PC-3 (cell line): ENCODE data around the gene DNAH2. TPM values are rescaled to one million over a fixed set of nuclear protein-coding genes. Genes with fewer than 3 reads are reported as not detected.
A peak's percentile ranks its signal among the peaks of the same experiment; 100 is the strongest.
"Not testable (repeated sequence)": the region's sequence is repeated elsewhere in the genome, so short reads cannot be mapped to it uniquely, and the experiment has no call there.

Experiments
- ATAC-seq: fragments of 200-7000 bp; cut with Tn5 transposase; 2 replicates; pipeline ENCODE4 v1.9.1; 2020; ENCODE audit warnings: mild to moderate bottlenecking, moderate library complexity
- BruUV-seq: library from RNA; stranded (reverse); fragments of 400-500 nt; replicated peaks from 2 replicates; lab custom pipeline; 2021; lab: Mats Ljungman, UMichigan
- CTCF ChIA-PET: fragments of 300-600 bp; sonication (Branson Sonifier 250); formaldehyde crosslinking; loops from one replicate; lab custom pipeline; 2022; ENCODE audit warnings: antibody characterized with exemption; lab: Charles Lee
- POLR2A ChIA-PET: fragments of 300-600 bp; sonication (Branson Sonifier 250); formaldehyde crosslinking; loops from one replicate; lab custom pipeline; 2022; ENCODE audit warnings: antibody characterized with exemption; ENCODE audit not compliant: unreplicated experiment; lab: Charles Lee
- DNase-seq: peaks from one replicate; pipeline ENCODE4 v3.0.0-alpha.2; 2015
- H2AFZ ChIP-seq: fragments of 300-600 bp; sonication (generic); 2 replicates; pipeline ENCODE4 v1.6.0; 2016; ENCODE audit warnings: antibody characterized with exemption, low read length
- H3F3A ChIP-seq: fragments of 300-600 bp; sonication (generic); one replicate; pipeline ENCODE4 v1.6.0; 2017; ENCODE audit warnings: antibody characterized with exemption, low read length, control low read depth, mild to moderate bottlenecking; ENCODE audit not compliant: unreplicated experiment
- H3K27ac ChIP-seq: fragments of 300-600 bp; sonication (generic); 2 replicates; pipeline ENCODE4 v1.5.1; 2016; ENCODE audit warnings: mild to moderate bottlenecking, low read length
- H3K27me3 ChIP-seq: fragments of 300-600 bp; sonication (generic); 2 replicates; pipeline ENCODE4 v1.6.1; 2016; ENCODE audit warnings: low read length, mixed read lengths
- H3K36me3 ChIP-seq: fragments of 300-600 bp; sonication (generic); 2 replicates; pipeline ENCODE4 v1.6.1; 2016; ENCODE audit warnings: low read depth, mixed run types, low read length, mixed read lengths
- H3K4me1 ChIP-seq: fragments of 300-600 bp; sonication (generic); 2 replicates; pipeline ENCODE4 v1.5.1; 2016; ENCODE audit warnings: low read length; ENCODE audit not compliant: insufficient read depth
- H3K4me2 ChIP-seq: fragments of 300-600 bp; sonication (generic); 2 replicates; pipeline ENCODE4 v1.6.0; 2016; ENCODE audit warnings: low read length
- H3K4me3 ChIP-seq: fragments of 300-600 bp; sonication (generic); 2 replicates; pipeline ENCODE4 v1.5.1; 2016; ENCODE audit warnings: mild to moderate bottlenecking, low read length, mixed read lengths
- H3K79me2 ChIP-seq: fragments of 300-600 bp; sonication (generic); 2 replicates; pipeline ENCODE4 v1.6.1; 2017; ENCODE audit warnings: low read length, mixed read lengths
- H3K9ac ChIP-seq: fragments of 300-600 bp; sonication (generic); 2 replicates; pipeline ENCODE4 v1.6.0; 2016; ENCODE audit warnings: mild to moderate bottlenecking, low read length
- H3K9me2 ChIP-seq: fragments of 300-600 bp; sonication (generic); replicated peaks from 2 replicates; pipeline ENCODE4 v1.6.1; 2016; ENCODE audit warnings: mixed run types, low read length, mixed read lengths
- H3K9me3 ChIP-seq: fragments of 300-600 bp; sonication (generic); 2 replicates; pipeline ENCODE4 v1.6.1; 2016; ENCODE audit warnings: low read length, mixed read lengths
- H4K20me1 ChIP-seq: fragments of 300-600 bp; sonication (generic); 2 replicates; pipeline ENCODE4 v1.6.1; 2016; ENCODE audit warnings: low read length, mixed read lengths
- EZH2 ChIP-seq: fragments of 300-600 bp; sonication (generic); IDR thresholded peaks from one replicate; pipeline ENCODE4 v1.6.1; 2017; ENCODE audit warnings: antibody characterized with exemption, mild to moderate bottlenecking, low read length; ENCODE audit not compliant: unreplicated experiment
- EZH2phosphoT487 ChIP-seq: fragments of 300-600 bp; sonication (generic); IDR thresholded peaks from 2 replicates; pipeline ENCODE4 v1.6.1; 2018; ENCODE audit warnings: mild to moderate bottlenecking, antibody characterized with exemption, low read length, borderline replicate concordance
- intact Hi-C: fragments of 100-400 bp; cut with micrococcal nuclease; formaldehyde crosslinking; loops from 2 replicates; pipeline ENCODE4 v1.9.0; 2023
- total RNA-seq: library from RNA; depleted of rRNA; stranded (reverse); fragments of >200 nt; gene quantifications from 2 replicates; pipeline ENCODE4 v1.2.3, GENCODE V29; 2014
- TF ChIP-seq, protein P1 (sequence below): fragments of 300-600 bp; sonication (generic); conservative IDR thresholded peaks from 2 replicates; pipeline ENCODE4 v1.5.1; 2017; ENCODE audit warnings: antibody characterized with exemption, low read depth, mild to moderate bottlenecking, low read length

The DNAH2 gene
- total RNA-seq, 1 experiment from 2014 or later = 0.62 TPM

GRCh38 chr17:7809086-7809790 lies 91.7 kb downstream of the DNAH2 start:
- H3K36me3 ChIP-seq = no peaks in the 10 kb centered on the region
- no peaks in the 10 kb centered on the region for H3K79me2 ChIP-seq
- no peaks in the 10 kb centered on the region for H3K9me2 ChIP-seq
- H3K4me1 ChIP-seq = peaks cover 24% of the 10 kb centered on the region
- H3K4me2 ChIP-seq = peak overlapping the region; percentile 79
- H3K9ac ChIP-seq = peak overlapping the region; percentile 67
- DNase-seq = peak; percentile 78
- peak overlapping the region; percentile 97 for H3K27ac ChIP-seq
- TF ChIP-seq EZH2phosphoT487 (no peak), EZH2 (no peak)
- TF ChIP-seq, protein P1, sequence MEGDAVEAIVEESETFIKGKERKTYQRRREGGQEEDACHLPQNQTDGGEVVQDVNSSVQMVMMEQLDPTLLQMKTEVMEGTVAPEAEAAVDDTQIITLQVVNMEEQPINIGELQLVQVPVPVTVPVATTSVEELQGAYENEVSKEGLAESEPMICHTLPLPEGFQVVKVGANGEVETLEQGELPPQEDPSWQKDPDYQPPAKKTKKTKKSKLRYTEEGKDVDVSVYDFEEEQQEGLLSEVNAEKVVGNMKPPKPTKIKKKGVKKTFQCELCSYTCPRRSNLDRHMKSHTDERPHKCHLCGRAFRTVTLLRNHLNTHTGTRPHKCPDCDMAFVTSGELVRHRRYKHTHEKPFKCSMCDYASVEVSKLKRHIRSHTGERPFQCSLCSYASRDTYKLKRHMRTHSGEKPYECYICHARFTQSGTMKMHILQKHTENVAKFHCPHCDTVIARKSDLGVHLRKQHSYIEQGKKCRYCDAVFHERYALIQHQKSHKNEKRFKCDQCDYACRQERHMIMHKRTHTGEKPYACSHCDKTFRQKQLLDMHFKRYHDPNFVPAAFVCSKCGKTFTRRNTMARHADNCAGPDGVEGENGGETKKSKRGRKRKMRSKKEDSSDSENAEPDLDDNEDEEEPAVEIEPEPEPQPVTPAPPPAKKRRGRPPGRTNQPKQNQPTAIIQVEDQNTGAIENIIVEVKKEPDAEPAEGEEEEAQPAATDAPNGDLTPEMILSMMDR = no peak
- peak overlapping the region; percentile 50; the same call in 1 of the 2 replicates for H2AFZ ChIP-seq
- BruUV-seq = TSS peak; percentile 96
- no peaks in the 10 kb centered on the region for H3K27me3 ChIP-seq
- peak overlapping the region; percentile 48 for H3K4me3 ChIP-seq
- H3K9me3 ChIP-seq = no peaks in the 10 kb centered on the region
- ChIA-PET POLR2A (interaction anchor here (0.5 to 0.6 kb wide), 2 partner anchors 181 to 224 kb away, joined by 3 to 9 read pairs; no protein-coding TSS in a partner anchor), CTCF (interaction anchor here (0.6 kb wide), 1 partner anchor 163 kb away, joined by 3 read pairs; no protein-coding TSS in a partner anchor)
- ATAC-seq = peak; percentile 88
- no peaks in the 10 kb centered on the region for H4K20me1 ChIP-seq
- H3F3A ChIP-seq = no peaks in the 10 kb centered on the region
- intact Hi-C loops = no loop called here

DNA sequence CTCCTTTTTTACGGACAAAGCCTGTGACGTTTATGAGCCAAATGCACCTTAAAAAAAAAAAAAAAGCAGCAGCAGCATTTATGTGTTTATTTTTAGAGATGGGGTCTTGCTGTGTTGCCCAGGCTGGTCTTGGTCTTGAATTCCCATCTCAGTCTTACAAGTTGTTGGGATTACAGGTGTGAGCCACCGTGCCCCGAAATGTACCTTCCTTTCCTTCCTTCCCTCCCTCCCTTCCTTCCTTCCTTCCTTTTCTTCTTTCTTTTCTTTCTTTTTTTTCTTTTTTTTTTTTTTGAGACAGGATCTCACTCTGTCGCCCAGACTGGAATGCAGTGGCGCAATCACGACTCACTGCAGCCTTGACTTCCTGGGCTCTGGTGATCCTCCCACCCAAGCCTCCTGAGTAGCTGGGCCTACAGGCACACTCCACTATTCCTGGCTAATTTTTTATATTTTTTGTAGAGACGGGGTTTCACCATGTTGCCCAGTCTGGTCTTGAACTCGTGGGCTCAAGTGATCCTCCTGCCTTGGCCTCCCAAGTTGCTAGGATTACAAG lies 92.3 kb downstream of the DNAH2 start:
- H3K4me2 ChIP-seq = peak overlapping the region; percentile 79
- CTCF ChIA-PET, intact Hi-C loops: not testable (repeated sequence)

DNA sequence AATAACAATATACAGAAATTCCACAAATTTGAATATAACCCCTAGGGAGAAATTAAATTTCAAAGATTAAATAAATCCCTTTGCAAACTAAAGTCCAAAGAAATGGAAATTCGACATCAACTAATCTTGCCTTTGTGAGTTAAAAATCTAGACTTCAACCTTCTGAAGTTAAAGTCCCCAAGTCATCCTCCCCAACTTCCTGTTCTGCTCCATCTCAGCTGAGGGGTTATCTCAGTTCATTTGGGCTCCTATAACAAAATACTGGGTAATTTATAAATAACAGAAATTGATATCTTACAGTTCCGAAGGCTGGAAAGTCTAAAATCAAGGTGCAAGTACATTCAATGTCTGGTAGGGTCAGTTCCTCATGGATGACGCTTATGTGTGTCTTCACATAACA lies 93.7 kb downstream of the DNAH2 start:
- no peak overlapping the region for H3K9ac ChIP-seq
- intact Hi-C loops = no loop called here
- no peaks in the 10 kb centered on the region for H3K27me3 ChIP-seq
- no TSS peak for BruUV-seq
- H3K36me3 ChIP-seq = no peaks in the 10 kb centered on the region
- no peaks in the 10 kb centered on the region for H3F3A ChIP-seq
- H3K27ac ChIP-seq = no peak overlapping the region
- H3K4me3 ChIP-seq = no peak overlapping the region
- H3K4me1 ChIP-seq = peaks cover 20% of the 10 kb centered on the region
- no peak for DNase-seq
- no peaks in the 10 kb centered on the region for H3K9me2 ChIP-seq
- TF ChIP-seq, protein P1 = no peak
- TF ChIP-seq EZH2 = no peak
- TF ChIP-seq EZH2phosphoT487 = no peak
- H2AFZ ChIP-seq = no peak overlapping the region
- no peaks in the 10 kb centered on the region for H4K20me1 ChIP-seq
- ChIA-PET POLR2A (no interaction called here), CTCF (no interaction called here)
- no peak for ATAC-seq
- H3K4me2 ChIP-seq = no peak overlapping the region
- no peaks in the 10 kb centered on the region for H3K9me3 ChIP-seq
- no peaks in the 10 kb centered on the region for H3K79me2 ChIP-seq

More for the DNA sequence above, 92.3 kb downstream of the DNAH2 start:
- Histone ChIP-seq H3K4me1 (peaks cover 22% of the 10 kb centered on the region), H2AFZ (peak overlapping the region; percentile 50; the same call in 1 of the 2 replicates), H3K9ac (peak overlapping the region; percentile 67), H3K27ac (peak overlapping the region; percentile 97), H3K4me3 (peak overlapping the region; percentile 48; the same call in 1 of the 2 replicates)
- peak; percentile 31 for DNase-seq
- H3F3A ChIP-seq, H3K36me3 ChIP-seq, H4K20me1 ChIP-seq, H3K27me3 ChIP-seq, H3K9me2 ChIP-seq, H3K79me2 ChIP-seq, POLR2A ChIA-PET, H3K9me3 ChIP-seq: not testable (repeated sequence)
- 0 out of 2 replicates have a peak, but pooled peaks have one; percentile 18 for ATAC-seq
- BruUV-seq = TSS peak; percentile 15
